GM19239 (cell line): Measurements from ENCODE around the gene CIC.

ENCODE experiments used
- DNase-seq: peaks from one replicate; pipeline ENCODE4 v3.0.0; 2011; ENCODE audit warnings: low spot score; ENCODE audit not compliant: insufficient read length
- FAIRE-seq: peaks from 2 replicates; lab custom pipeline; 2011; peaks lifted over from hg19 to GRCh38; lab: Jason Lieb, UNC

CIC gene

DNA sequence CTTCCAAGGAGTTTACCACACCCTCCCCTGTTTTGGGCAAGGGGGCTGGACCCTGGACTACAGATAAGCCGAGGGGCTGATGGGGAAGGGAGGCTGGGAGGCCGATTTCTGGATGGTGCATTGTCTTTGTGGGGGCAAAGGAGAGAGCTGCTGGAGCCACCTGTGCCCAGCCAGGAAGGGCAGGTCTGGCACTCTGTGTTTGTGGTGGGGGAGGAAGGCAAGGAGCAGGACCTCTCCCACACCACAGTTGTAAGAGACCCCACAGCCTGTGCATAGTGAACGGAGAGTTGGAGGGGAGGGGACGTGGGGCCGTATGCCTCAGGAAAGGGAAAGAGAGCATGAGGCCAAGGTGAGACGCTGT lies 16.9 kb downstream of the CIC start:
- DNase-seq (no peak), FAIRE-seq (no peak)

DNA sequence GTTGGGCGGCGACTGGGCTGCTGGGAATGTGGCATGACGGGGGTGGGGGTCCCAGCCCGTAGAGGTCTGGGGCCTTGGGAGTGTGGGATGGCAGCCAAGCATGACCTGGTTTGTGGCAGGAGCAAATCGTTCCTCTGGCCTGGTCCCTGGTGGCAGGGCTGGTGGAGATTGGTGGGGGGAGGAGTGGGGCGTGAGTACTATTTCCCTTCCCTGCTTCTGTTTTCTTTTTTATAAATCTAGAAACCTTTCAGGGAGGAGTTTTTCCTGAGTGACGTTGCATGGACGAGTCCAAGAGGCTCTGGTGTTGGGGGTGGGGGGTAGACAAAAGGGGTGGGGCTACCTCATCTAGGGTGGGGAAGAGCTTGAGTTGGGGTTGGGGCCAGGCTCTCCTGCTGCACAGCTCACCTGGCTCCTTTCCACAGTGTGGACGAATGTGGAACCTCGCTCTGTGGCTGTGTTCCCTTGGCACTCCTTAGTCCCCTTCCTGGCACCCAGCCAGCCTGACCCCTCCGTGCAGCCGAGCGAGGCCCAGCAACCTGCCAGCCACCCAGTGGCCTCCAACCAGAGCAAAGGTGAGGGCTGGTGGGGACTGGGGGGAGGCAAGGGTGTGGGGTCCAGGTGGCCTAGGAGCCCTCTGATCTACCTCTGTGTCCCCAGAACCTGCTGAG lies 17.4 kb downstream of the CIC start:
- FAIRE-seq (peak; percentile 78), DNase-seq (no peak)

DNA sequence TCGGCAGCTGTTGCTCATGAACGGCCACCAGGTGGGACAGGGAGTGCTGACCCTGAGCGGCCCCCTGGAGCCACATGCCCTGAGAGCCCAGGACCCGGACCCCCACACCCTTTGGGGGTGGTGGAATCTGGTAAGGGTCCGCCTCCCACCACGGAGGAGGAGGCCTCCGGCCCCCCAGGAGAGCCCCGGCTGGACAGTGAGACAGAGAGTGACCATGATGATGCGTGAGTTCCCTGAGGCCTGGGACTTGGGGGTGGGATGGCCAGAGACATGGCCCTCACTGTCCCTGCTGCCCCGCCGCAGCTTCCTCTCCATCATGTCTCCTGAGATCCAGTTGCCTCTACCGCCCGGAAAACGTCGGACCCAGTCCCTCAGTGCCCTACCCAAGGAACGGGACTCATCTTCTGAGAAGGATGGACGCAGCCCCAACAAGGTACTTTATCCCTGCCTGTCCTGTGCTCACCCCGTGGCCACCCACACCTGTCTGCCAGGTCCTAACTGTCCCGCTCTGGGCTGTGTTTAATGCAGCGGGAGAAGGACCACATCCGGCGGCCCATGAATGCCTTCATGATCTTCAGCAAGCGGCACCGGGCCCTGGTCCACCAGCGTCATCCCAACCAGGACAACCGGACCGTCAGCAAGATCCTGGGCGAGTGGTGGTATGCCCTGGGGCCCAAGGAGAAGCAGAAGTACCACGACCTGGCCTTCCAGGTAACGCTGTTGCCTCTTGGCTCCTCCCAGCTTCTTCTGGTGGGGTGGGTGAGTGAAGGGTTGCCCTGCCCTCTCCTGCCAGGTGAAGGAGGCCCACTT lies 18.2 kb downstream of the CIC start:
- DNase-seq (no peak), FAIRE-seq (no peak)

DNA sequence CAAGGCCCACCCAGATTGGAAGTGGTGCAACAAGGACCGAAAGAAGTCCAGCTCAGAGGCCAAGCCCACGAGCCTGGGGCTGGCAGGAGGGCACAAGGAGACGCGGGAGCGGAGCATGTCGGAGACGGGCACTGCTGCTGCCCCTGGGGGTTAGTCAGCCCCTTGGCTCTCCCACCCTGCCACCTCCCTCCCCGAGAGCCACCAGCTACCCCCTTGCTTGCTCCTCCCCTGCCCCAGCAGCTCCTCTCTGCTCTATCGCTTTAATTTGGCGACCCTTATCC lies 18.7 kb downstream of the CIC start:
- FAIRE-seq (no peak), DNase-seq (no peak)

DNA sequence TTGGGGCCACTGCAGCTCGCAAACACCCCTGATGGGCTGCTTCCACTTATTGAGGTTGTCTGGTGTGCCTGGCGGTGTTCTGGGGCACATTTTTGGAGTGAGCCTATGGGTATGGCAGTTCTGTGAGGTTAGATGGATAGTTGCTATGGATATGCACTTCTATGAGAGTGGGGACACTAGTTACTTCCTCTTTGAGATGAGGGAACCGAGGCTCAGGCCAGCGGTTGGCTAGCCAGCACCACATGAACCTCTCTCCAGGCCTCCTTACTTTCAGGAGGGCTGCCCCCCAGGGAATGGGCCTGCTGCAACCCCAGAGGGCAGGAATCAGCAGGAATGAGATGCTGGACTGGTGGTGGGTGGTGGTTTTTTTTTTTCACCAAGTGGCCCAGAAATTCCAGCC lies 19.3 kb downstream of the CIC start:
- no peak for FAIRE-seq
- DNase-seq = no peak

DNA sequence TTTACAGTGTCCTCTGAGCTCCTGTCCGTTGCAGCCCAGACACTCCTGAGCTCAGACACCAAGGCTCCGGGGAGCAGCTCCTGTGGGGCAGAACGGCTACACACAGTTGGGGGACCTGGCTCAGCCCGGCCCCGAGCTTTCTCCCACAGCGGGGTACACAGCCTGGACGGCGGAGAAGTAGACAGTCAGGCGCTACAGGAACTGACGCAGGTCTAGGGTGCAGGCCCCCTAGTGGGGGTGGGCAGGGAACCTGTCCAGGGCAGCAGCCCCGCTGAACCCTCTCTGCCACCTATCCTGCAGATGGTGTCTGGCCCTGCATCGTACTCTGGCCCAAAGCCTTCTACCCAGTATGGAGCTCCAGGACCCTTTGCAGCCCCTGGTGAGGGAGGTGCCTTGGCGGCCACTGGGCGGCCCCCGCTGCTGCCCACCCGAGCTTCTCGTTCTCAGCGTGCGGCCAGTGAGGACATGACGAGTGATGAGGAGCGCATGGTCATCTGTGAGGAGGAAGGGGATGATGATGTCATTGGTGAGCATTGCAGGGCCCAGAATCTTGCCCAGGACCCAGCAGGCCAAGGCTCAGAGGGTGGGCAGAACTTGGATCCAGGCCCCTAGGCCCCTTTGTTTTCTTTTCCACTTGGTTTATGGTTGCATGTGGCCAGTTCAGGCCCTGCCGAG lies 20.0 kb downstream of the CIC start:
- FAIRE-seq (no peak), DNase-seq (no peak)

DNA sequence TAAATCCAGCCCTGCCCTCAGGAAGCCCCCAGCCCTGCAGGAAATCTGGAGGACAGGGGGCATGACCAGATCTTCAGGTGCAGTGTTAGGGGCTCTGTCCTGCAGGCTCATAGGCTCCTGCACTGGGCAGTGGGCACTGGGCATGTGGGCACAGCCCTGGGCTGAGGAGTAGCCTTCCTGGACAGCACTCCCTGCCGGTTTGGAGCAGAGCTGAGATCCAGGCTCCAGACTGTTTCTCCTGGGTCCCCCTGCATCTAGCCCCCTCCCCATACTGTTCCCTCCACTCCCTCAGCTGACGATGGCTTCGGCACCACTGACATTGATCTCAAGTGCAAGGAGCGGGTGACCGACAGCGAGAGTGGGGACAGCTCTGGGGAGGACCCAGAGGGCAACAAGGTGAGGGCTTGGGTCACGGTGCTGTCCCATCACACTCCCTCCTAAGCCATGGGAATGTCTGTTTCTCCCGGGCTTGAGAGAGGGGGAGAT lies 20.5 kb downstream of the CIC start:
- DNase-seq = no peak
- no peak for FAIRE-seq

DNA sequence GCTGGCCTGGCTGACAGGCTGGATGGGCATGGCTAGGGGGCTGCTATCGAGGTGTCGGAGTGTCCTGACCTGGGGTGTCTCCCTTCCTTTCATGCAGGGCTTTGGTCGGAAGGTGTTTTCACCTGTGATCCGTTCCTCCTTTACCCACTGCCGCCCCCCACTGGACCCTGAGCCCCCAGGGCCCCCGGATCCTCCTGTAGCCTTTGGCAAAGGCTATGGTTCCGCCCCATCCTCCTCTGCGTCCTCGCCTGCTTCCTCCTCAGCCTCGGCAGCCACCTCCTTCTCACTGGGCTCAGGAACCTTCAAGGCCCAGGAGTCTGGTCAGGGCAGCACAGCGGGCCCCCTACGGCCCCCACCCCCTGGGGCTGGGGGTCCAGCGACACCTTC lies 21.1 kb downstream of the CIC start:
- FAIRE-seq (no peak), DNase-seq (no peak)

DNA sequence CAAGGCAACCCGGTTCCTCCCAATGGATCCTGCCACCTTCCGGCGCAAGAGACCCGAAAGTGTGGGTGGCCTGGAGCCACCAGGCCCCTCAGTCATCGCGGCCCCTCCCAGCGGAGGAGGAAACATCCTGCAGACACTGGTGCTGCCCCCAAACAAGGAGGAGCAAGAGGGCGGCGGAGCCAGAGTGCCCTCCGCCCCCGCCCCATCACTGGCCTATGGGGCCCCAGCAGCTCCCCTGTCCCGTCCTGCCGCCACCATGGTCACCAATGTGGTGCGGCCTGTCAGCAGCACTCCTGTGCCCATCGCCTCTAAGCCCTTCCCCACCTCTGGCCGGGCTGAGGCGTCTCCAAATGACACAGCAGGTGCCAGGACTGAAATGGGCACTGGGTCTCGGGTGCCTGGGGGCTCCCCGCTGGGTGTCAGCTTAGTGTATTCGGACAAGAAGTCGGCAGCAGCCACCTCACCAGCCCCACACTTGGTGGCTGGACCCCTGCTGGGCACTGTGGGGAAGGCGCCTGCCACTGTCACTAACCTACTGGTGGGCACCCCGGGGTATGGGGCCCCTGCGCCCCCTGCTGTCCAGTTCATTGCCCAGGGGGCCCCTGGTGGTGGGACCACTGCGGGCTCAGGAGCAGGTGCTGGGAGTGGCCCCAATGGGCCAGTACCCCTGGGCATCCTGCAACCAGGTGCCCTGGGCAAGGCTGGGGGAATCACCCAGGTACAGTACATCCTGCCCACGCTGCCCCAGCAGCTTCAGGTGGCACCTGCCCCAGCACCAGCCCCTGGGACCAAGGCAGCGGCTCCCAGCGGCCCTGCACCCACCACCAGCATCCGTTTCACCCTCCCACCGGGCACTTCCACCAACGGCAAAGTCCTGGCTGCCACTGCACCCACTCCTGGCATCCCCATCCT lies 21.7 kb downstream of the CIC start:
- DNase-seq (no peak), FAIRE-seq (no peak)

DNA sequence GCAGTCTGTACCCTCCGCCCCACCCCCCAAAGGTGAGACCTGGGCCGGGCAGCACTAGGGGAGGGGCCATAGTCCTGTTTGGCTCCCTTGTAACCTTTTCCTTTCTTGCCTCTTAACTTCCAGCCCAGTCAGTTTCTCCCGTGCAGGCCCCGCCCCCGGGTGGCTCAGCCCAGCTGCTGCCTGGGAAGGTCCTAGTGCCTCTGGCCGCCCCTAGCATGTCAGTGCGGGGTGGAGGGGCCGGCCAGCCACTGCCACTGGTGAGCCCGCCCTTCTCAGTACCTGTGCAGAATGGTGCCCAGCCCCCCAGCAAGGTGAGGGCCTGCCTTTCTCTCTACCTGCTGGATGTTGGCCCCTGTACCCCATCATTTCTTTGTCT lies 22.4 kb downstream of the CIC start:
- no peak for DNase-seq
- no peak for FAIRE-seq

DNA sequence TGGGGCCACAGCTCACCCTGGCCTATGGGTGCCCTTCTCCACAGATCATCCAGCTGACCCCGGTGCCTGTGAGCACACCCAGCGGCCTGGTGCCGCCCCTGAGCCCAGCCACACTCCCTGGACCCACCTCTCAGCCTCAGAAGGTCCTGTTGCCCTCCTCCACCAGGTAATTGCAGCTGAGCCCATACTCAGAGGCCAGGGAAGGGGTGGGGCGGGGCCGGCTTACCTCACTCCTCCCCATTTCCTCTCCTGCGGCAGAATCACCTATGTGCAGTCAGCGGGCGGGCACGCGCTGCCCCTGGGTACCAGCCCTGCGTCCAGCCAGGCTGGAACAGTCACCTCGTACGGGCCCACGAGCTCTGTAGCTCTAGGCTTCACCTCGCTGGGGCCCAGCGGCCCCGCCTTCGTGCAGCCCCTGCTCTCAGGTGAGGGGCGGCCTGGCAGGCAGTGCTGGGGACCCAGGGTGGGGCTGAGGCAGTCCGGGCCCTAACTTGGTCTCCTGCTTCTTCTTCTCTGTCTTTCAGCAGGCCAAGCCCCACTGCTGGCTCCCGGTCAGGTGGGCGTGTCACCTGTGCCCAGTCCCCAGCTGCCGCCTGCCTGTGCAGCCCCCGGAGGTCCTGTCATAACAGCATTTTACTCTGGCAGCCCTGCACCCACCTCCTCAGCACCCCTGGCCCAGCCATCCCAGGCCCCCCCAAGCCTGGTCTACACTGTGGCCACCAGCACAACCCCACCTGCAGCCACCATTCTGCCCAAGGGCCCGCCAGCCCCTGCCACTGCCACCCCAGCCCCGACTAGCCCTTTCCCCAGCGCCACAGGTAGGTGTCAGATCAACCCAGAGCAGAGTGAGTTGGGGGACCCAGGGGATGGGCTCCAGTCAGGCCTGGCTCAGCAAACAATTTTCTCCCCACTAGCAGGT lies 23.2 kb downstream of the CIC start:
- DNase-seq (no peak), FAIRE-seq (no peak)

DNA sequence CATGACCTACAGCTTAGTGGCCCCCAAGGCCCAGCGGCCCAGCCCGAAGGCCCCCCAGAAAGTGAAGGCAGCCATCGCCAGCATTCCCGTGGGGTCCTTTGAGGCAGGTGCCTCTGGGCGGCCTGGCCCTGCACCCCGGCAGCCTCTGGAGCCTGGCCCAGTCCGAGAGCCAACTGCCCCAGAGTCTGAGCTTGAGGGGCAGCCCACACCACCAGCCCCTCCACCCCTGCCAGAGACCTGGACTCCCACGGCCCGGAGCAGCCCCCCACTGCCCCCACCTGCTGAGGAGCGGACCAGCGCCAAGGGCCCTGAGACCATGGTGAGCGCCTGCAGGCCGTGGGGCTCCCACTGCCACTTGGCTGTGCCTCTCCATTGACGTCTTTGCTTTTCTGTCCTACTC lies 23.9 kb downstream of the CIC start:
- DNase-seq = no peak
- no peak for FAIRE-seq

DNA sequence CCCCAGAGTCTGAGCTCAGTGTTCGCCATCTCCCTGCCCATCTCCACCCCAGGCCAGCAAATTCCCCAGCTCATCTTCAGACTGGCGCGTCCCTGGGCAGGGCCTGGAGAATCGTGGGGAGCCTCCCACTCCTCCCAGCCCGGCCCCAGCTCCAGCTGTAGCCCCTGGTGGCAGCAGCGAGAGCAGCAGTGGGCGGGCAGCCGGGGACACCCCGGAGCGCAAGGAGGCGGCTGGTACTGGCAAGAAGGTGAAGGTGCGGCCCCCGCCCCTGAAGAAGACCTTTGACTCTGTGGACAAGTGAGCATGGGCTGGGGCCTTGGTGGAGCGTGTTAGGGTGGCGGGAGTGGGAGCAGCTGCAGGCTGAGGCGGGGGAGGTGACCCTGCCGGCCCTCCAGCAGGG lies 24.5 kb downstream of the CIC start:
- no peak for DNase-seq
- no peak for FAIRE-seq

DNA sequence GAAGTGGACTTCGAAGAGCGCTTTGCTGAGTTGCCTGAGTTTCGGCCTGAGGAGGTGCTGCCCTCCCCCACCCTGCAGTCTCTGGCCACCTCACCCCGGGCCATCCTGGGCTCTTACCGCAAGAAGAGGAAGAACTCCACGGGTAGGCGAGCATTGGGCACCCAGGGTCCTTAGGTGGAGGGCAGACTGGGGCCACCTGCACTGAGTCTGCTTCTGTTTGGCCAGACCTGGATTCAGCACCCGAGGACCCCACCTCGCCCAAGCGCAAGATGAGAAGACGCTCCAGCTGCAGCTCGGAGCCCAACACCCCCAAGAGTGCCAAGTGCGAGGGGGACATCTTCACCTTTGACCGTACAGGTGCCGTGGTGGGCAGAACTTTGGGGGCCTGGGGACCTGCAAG lies 24.9 kb downstream of the CIC start:
- no peak for FAIRE-seq
- DNase-seq = no peak

GRCh38 chr19:42294471-42295137 lies 25.6 kb downstream of the CIC start:
- no peak for FAIRE-seq
- no peak for DNase-seq

GRCh38 chr19:42295342-42295741 lies 26.3 kb downstream of the CIC start:
- FAIRE-seq (no peak), DNase-seq (no peak)

- FAIRE-seq = peak; percentile 87
- peak; percentile 88 for DNase-seq
These were observed 26.9 kb downstream of the CIC start for GRCh38 chr19:42295831-42296525.

DNA sequence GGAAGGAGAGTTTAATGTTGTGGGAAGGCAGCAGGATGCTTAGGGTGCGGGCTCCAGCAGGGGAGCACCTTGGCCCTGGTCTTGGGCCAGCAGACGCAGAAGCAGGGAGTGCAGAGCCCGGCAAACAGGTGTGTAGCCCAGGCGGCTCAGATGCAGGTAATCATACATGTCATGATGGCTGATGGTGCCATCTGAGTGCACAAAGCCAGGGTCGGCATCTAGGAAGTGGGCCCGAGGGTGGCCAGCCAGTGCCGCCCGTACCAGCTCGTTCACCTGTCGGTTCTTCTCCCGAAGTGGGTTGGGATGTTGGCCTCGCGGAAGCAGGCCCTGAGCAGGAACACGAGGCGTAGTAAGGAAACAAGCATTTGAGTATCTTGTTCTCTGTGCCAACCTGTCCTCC lies 28.0 kb downstream of the CIC start:
- no peak for DNase-seq
- FAIRE-seq = no peak
